HPDE6-E6E7 (cell line): ENCODE measurements around the gene DET1.
"Not testable (repeated sequence)": the region's sequence is repeated elsewhere in the genome, so short reads cannot be mapped to it uniquely, and the experiment has no call there.

Experiments used
- DNase-seq: peaks from one replicate; pipeline ENCODE4 v3.0.0; 2011; ENCODE audit warnings: missing footprints; ENCODE audit errors: extremely low spot score

DET1 gene

DNA sequence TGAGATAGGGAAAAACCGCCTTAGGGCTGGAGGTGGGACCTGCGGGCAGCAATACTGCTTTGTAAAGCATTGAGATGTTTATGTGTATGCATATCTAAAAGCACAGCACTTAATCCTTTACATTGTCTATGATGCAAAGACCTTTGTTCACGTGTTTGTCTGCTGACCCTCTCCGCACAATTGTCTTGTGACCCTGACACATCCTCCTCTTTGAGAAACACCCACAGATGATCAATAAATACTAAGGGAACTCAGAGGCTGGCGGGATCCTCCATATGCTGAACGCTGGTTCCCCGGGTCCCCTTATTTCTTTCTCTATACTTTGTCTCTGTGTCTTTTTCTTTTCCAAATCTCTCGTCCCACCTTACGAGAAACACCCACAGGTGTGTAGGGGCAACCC is 5.4 kb downstream of the DET1 start:
- DNase-seq: not testable (repeated sequence)

GRCh38 chr15:88540350-88540749 is 6.1 kb downstream of the DET1 start:
- DNase-seq: not testable (repeated sequence)

GRCh38 chr15:88539441-88539840 is 7.0 kb downstream of the DET1 start:
- no peak for DNase-seq

DNA sequence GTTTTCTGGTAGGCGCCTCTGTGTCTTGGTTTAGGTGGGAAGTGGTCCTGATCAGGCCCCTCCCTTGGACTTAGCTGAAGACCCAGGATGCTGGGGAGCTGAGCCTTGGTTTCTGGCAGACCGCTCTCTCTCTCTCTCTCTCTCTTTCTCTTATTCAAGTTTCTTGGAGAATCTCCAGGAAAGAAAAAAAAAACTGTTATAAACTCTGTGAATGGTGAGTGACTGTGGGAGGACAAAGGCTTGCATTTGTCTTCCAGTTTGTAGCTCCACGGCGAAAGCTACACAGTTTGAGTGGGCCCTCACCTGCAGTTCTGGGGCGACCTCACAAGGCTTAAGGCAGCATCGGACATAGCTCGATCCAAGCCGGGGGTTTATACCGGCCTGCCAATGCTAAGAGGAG is 7.5 kb downstream of the DET1 start:
- no peak for DNase-seq

DNA sequence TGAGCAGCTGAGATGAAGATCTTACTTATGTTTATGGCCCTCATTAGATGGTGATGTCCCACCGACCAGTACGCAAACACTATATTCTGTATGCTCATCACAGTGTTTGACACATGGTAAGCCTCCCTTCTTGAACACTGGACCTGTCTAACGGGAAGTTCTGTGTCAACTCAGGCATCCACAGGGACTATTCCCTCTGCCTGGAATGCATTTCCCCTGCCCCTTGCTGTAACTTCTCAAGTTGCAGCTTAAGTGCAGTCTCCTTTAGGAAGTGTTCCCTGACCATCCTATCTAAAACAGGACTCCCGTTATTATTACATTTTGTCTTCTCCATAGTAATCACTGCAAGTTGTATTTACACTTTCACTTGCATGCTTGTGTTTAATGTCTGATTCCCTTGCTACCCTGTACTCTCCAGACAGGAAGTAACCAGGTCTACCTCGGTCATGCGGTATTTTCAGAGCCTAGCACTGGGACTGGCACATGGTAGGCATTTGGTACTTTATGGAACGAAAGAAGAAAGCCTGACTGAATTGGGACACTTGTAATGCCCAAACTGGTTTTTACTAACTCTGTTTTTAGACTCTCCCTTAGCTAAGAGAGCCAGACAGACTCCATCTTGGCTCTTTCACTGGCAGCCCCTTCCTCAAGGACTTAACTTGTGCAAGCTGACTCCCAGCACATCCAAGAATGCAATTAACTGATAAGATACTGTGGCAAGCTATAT is 8.7 kb downstream of the DET1 start:
- no peak for DNase-seq

- no peak for DNase-seq
Observed at GRCh38 chr15:88535607-88536313, 10.7 kb downstream of the DET1 start.

GRCh38 chr15:88535100-88535499 is 11.4 kb downstream of the DET1 start:
- DNase-seq: no peak

- no peak for DNase-seq
Observed at GRCh38 chr15:88533376-88533775, 13.1 kb downstream of the DET1 start.

GRCh38 chr15:88529021-88529630 is 17.4 kb downstream of the DET1 start:
- no peak for DNase-seq

- no peak for DNase-seq
Observed at GRCh38 chr15:88526247-88526879, 20.1 kb downstream of the DET1 start.

GRCh38 chr15:88525418-88525817 is 21.1 kb downstream of the DET1 start:
- DNase-seq: no peak

- not testable (repeated sequence) for DNase-seq
Observed at GRCh38 chr15:88524094-88524493, 22.4 kb downstream of the DET1 start.

DNA sequence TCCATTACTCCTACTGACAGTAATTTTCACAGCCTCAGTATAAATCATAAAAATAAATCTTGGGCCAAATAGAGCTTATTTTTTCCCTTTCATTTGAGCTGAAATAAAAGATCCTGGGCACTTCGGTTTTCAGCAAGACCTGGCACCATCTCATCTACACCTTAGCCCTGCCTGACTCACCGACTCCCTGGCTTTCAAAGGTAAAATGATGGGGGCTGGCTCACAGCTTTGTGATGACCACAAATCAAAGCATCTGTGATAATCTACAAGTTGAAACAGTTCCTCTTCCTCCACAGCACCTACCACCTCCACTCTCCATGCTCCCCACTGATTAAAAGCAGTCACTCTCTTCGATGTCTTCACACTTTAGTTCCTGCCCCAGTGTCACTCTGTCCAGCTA is 27.6 kb downstream of the DET1 start:
- no peak for DNase-seq

DNA sequence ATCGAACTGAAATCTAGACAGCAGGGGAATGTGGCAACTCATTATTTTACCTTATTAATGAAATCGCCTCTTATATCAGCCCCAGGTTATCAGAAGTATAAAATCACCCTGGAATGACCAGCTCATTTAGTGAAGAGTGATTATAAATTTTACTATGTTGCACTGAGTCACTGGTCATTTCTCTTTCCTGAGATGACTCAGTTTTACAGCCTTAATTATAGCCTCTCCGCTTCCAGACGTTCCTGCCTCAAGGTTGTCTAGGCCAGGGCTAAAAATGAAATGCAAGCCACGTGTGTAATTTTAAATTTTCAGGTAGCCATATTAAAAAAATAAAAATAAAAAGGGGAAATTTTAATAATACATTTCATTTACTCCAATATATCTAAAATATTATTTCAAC is 33.3 kb downstream of the DET1 start:
- no peak for DNase-seq

DNA sequence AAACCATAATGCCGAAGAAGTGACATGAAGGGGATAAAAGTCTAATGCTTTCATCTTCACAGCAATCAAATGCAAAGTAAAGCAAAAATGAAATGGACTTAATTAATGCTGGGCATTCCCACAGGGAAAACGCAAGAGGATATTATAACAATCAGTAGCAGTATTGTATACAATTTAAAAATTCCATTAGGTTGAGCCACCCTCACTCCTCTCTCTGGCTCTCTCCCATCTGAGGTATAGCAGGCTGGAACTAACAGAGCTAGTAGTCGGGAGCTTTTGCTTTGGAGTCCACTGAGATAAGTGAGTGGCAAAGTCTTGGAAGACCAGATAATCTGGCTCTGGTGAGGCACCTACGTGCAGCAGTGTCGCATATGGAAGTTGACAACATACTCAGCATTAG is 33.9 kb downstream of the DET1 start:
- no peak for DNase-seq

DNA sequence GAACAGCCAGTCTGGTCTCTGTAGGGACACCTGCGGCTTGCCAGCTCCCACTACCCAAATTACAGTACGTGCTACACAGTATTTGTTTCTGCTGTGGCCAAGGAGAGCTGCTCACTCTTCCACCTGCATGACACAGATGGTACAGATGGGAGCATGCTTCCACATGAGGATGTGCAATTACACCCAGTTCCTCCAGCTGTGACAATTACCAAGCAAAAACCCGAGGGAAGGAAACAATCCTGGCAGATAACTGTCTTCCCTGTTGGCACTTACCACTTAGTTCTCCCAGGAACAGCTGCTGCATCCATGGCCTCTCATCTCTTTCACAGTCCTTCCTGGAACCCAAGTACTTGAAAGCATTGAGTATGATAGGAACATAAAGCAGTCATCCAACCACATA is 34.4 kb downstream of the DET1 start:
- no peak for DNase-seq

DNA sequence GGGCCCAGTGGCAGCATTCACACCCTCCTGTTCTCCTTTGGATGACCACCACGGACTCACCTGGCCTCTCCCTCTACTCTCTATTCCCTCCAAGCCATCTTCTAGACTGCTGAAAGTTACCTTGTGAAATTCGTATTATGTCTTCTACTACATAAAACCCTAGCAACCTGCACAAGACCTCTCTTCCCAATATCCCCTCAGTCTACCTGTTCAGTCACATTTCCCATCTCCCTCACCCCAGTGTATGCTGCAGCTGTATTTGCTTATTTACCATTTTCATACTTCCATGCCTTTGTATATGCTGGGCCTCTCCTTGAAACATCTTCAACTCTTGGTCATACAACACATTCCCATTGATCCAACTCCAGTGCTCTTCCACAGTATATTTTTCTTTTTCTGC is 35.3 kb downstream of the DET1 start:
- DNase-seq: no peak

- no peak for DNase-seq
Observed at GRCh38 chr15:88509964-88510363, 36.5 kb downstream of the DET1 start.

GRCh38 chr15:88509321-88509720 is 37.2 kb downstream of the DET1 start:
- DNase-seq: no peak

GRCh38 chr15:88506628-88507027 is 39.9 kb downstream of the DET1 start:
- no peak for DNase-seq

DNA sequence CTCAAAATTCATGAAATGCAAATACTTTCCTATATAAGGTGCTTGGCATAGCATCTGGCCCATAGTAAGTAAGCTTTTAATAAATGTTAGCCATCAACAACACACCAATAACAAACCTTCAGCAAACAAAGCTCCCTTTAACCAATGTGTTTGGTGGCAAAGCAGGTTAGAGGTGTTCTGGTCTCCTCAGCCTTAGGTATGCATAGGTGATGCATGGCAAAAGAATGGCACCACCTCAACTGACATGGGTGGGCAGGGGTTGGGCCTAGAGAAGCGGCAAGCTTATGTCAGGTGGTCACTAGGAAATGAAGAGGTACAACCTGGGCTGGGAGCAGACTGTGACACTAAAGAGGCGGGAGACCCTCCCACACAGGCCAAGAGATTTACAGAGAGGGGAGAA is 40.8 kb downstream of the DET1 start:
- no peak for DNase-seq

- DNase-seq: no peak
Observed at GRCh38 chr15:88504445-88504844, 42.0 kb downstream of the DET1 start.

DNA sequence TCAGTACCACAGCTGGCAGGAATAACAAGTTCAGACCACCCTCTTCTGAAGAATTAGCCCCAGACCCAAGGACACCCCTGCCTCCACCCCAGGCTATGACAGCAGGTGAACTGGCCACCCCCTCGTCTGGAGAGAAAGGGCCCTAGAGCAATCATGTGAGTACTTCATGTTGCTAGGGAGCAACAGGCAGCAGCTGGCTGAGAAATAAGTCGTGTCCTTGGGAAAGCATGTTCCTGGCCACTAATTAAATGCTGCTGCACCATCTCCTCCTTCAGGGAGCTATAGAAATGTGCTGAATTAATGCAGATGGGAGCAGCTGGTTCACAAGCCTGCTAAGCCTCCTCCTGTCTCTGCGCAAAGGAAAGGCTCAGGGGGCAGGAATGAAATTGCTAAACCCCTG is 47.5 kb downstream of the DET1 start:
- no peak for DNase-seq
